PC-3 (cell line): ENCODE measurements around the gene JPH4. TPM values are rescaled to one million over a fixed set of nuclear protein-coding genes. Genes with fewer than 3 reads are reported as not detected.

Experiments used
- ATAC-seq: fragments of 200-7000 bp; cut with Tn5 transposase; 2 replicates; pipeline ENCODE4 v1.9.1; 2020; ENCODE audit warnings: mild to moderate bottlenecking, moderate library complexity
- BruUV-seq: library from RNA; stranded (reverse); fragments of 400-500 nt; replicated peaks from 2 replicates; lab custom pipeline; 2021; lab: Mats Ljungman, UMichigan
- CTCF ChIA-PET: fragments of 300-600 bp; sonication (Branson Sonifier 250); formaldehyde crosslinking; loops from one replicate; lab custom pipeline; 2022; ENCODE audit warnings: antibody characterized with exemption; lab: Charles Lee
- POLR2A ChIA-PET: fragments of 300-600 bp; sonication (Branson Sonifier 250); formaldehyde crosslinking; loops from one replicate; lab custom pipeline; 2022; ENCODE audit warnings: antibody characterized with exemption; ENCODE audit not compliant: unreplicated experiment; lab: Charles Lee
- DNase-seq: peaks from one replicate; pipeline ENCODE4 v3.0.0-alpha.2; 2015
- H2AFZ ChIP-seq: fragments of 300-600 bp; sonication (generic); 2 replicates; pipeline ENCODE4 v1.6.0; 2016; ENCODE audit warnings: antibody characterized with exemption, low read length
- H3F3A ChIP-seq: fragments of 300-600 bp; sonication (generic); one replicate; pipeline ENCODE4 v1.6.0; 2017; ENCODE audit warnings: antibody characterized with exemption, low read length, control low read depth, mild to moderate bottlenecking; ENCODE audit not compliant: unreplicated experiment
- H3K27ac ChIP-seq: fragments of 300-600 bp; sonication (generic); 2 replicates; pipeline ENCODE4 v1.5.1; 2016; ENCODE audit warnings: mild to moderate bottlenecking, low read length
- H3K27me3 ChIP-seq: fragments of 300-600 bp; sonication (generic); 2 replicates; pipeline ENCODE4 v1.6.1; 2016; ENCODE audit warnings: low read length, mixed read lengths
- H3K36me3 ChIP-seq: fragments of 300-600 bp; sonication (generic); 2 replicates; pipeline ENCODE4 v1.6.1; 2016; ENCODE audit warnings: low read depth, mixed run types, low read length, mixed read lengths
- H3K4me1 ChIP-seq: fragments of 300-600 bp; sonication (generic); 2 replicates; pipeline ENCODE4 v1.5.1; 2016; ENCODE audit warnings: low read length; ENCODE audit not compliant: insufficient read depth
- H3K4me2 ChIP-seq: fragments of 300-600 bp; sonication (generic); 2 replicates; pipeline ENCODE4 v1.6.0; 2016; ENCODE audit warnings: low read length
- H3K4me3 ChIP-seq: fragments of 300-600 bp; sonication (generic); 2 replicates; pipeline ENCODE4 v1.5.1; 2016; ENCODE audit warnings: mild to moderate bottlenecking, low read length, mixed read lengths
- H3K79me2 ChIP-seq: fragments of 300-600 bp; sonication (generic); 2 replicates; pipeline ENCODE4 v1.6.1; 2017; ENCODE audit warnings: low read length, mixed read lengths
- H3K9ac ChIP-seq: fragments of 300-600 bp; sonication (generic); 2 replicates; pipeline ENCODE4 v1.6.0; 2016; ENCODE audit warnings: mild to moderate bottlenecking, low read length
- H3K9me2 ChIP-seq: fragments of 300-600 bp; sonication (generic); replicated peaks from 2 replicates; pipeline ENCODE4 v1.6.1; 2016; ENCODE audit warnings: mixed run types, low read length, mixed read lengths
- H3K9me3 ChIP-seq: fragments of 300-600 bp; sonication (generic); 2 replicates; pipeline ENCODE4 v1.6.1; 2016; ENCODE audit warnings: low read length, mixed read lengths
- H4K20me1 ChIP-seq: fragments of 300-600 bp; sonication (generic); 2 replicates; pipeline ENCODE4 v1.6.1; 2016; ENCODE audit warnings: low read length, mixed read lengths
- EZH2phosphoT487 ChIP-seq: fragments of 300-600 bp; sonication (generic); IDR thresholded peaks from 2 replicates; pipeline ENCODE4 v1.6.1; 2018; ENCODE audit warnings: mild to moderate bottlenecking, antibody characterized with exemption, low read length, borderline replicate concordance
- intact Hi-C: fragments of 100-400 bp; cut with micrococcal nuclease; formaldehyde crosslinking; loops from 2 replicates; pipeline ENCODE4 v1.9.0; 2023
- total RNA-seq: library from RNA; depleted of rRNA; stranded (reverse); fragments of >200 nt; gene quantifications from 2 replicates; pipeline ENCODE4 v1.2.3, GENCODE V29; 2014
- TF ChIP-seq, protein P1 (sequence below): fragments of 300-600 bp; sonication (generic); conservative IDR thresholded peaks from 2 replicates; pipeline ENCODE4 v1.5.1; 2017; ENCODE audit warnings: antibody characterized with exemption, low read depth, mild to moderate bottlenecking, low read length

The JPH4 gene
- total RNA-seq, 1 experiment from 2014 or later: not detected

DNA sequence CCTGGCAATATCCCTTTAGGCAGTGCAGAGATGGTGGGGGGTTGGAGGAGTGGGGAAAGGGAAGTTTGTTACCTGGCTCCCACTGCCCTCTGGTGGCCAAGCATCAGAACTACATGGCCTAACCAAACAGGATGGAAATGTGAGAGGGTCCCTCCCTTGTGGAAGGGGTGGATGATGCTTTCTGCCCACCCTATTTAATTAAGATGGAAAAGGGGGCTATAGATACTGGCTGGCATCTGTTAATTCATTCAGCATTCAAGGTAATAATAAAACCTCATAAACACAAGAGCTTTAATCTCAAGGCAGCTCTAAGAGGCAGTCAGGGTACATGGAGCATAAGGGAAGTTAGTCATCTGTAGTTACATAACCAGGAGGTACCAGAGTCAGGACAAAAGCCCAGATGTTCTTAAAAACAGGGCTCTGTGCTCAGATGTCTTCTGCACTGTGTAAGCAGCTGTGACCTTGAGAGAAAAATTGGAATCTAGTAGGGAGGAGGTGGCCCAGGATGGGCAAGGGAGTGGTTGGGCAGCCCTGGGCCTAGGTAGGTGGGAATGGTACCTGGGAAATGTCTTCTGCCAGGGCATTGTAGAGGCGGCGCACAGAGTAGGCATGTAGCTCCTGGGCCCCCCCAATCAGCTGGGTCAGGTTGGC lies 15.6 kb downstream of the JPH4 start:
- H3K36me3 ChIP-seq: peaks cover 12% of the 10 kb centered on the region
- ATAC-seq (no peak), DNase-seq (peak; percentile 65)
- H3K9ac ChIP-seq: no peak overlapping the region
- peaks cover 22% of the 10 kb centered on the region for H3K4me1 ChIP-seq
- H3K79me2 ChIP-seq: peaks cover 17% of the 10 kb centered on the region
- CTCF ChIA-PET: no interaction called here
- no peaks in the 10 kb centered on the region for H4K20me1 ChIP-seq
- H3K9me2 ChIP-seq: no peaks in the 10 kb centered on the region
- no peaks in the 10 kb centered on the region for H3K27me3 ChIP-seq
- TF ChIP-seq EZH2phosphoT487: no peak
- TF ChIP-seq, protein P1, sequence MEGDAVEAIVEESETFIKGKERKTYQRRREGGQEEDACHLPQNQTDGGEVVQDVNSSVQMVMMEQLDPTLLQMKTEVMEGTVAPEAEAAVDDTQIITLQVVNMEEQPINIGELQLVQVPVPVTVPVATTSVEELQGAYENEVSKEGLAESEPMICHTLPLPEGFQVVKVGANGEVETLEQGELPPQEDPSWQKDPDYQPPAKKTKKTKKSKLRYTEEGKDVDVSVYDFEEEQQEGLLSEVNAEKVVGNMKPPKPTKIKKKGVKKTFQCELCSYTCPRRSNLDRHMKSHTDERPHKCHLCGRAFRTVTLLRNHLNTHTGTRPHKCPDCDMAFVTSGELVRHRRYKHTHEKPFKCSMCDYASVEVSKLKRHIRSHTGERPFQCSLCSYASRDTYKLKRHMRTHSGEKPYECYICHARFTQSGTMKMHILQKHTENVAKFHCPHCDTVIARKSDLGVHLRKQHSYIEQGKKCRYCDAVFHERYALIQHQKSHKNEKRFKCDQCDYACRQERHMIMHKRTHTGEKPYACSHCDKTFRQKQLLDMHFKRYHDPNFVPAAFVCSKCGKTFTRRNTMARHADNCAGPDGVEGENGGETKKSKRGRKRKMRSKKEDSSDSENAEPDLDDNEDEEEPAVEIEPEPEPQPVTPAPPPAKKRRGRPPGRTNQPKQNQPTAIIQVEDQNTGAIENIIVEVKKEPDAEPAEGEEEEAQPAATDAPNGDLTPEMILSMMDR: peak; percentile 93
- intact Hi-C loops: loop anchor here (1.0 kb wide), 1 partner anchor 85 kb away; no protein-coding TSS in a partner anchor
- no TSS peak for BruUV-seq
- no peak overlapping the region for H3K4me3 ChIP-seq
- no peak overlapping the region for H3K4me2 ChIP-seq
- H3K27ac ChIP-seq: no peak overlapping the region
- H3F3A ChIP-seq: no peaks in the 10 kb centered on the region
- H2AFZ ChIP-seq: no peak overlapping the region
- H3K9me3 ChIP-seq: no peaks in the 10 kb centered on the region
- POLR2A ChIA-PET: no interaction called here

DNA sequence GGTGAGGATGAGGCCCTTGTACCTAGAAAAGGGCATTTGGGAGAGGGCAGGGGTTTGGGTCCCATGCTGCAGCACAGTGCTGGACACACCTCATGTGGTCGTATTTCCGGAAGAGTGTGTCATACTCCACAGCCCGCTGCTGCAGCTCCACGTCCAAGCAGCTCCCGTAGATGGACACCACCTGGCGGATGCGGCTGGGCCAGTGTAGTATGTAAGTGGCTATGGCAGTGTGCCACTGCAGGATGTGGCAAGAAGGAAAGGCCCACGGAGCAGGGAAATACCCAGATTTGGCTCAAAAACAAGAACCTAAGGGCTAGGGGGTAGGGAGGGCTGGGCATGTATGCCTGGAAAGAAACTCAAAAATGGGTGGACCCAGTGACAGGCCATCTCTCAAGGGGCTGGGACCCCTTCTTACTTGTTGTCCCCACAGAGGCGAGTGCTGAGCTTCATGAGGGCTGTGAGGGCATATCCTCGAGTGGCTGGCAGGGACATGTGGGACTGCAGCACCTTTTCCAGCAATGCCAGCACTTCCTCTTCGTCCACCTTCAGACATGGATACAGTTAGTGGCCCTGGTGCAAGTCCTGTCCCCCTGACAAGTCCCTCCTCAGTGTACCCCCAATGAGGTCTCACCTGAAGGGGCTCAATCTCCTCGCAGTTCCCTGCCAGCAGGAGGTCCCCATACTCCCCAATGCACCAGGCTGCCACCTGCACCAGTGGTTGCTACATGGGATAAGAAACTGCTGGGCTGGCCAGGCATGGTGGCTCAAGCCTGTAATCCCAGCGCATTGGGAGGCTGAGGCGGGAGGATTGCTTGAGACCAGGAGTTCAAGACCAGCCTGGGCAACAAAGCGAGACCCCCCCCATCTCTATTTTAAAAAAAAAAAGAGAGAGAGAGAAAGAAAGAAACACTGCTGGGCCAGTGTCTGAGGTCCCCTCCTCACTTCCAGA lies 16.4 kb downstream of the JPH4 start:
- H3K9ac ChIP-seq: no peak overlapping the region; the same call in 1 of the 2 replicates

More for the DNA sequence above, 16.4 kb downstream of the JPH4 start:
- H2AFZ ChIP-seq: 0 out of 2 replicates have a peak overlapping the region, but pooled peaks have one; percentile 7
- no peaks in the 10 kb centered on the region for H3K9me3 ChIP-seq
- TF ChIP-seq EZH2phosphoT487: no peak
- TF ChIP-seq, protein P1: peak; percentile 29; the same call in 1 of the 2 replicates
- peaks cover 30% of the 10 kb centered on the region for H3K4me1 ChIP-seq
- ATAC-seq (peak; percentile 79), DNase-seq (peak; percentile 74)
- peak overlapping the region; percentile 34; the same call in 1 of the 2 replicates for H3K4me2 ChIP-seq
- H3F3A ChIP-seq: no peaks in the 10 kb centered on the region
- intact Hi-C loops: loop anchor here (1.0 kb wide), 1 partner anchor 84 kb away; no protein-coding TSS in a partner anchor
- H3K36me3 ChIP-seq: peaks cover 12% of the 10 kb centered on the region
- no TSS peak for BruUV-seq
- ChIA-PET POLR2A (no interaction called here), CTCF (interaction anchor here (0.6 to 0.8 kb wide), 2 partner anchors 18 to 84 kb away, joined by 4 to 6 read pairs; no protein-coding TSS in a partner anchor)
- peak overlapping the region; percentile 62 for H3K27ac ChIP-seq
- no peaks in the 10 kb centered on the region for H3K9me2 ChIP-seq
- peaks cover 25% of the 10 kb centered on the region for H3K79me2 ChIP-seq
- no peak overlapping the region for H3K4me3 ChIP-seq
- H3K27me3 ChIP-seq: no peaks in the 10 kb centered on the region
- no peaks in the 10 kb centered on the region for H4K20me1 ChIP-seq
